GM04503 (cell line): Measurements from ENCODE around the gene ENTHD1.
"Not testable (repeated sequence)": the region's sequence is repeated elsewhere in the genome, so short reads cannot be mapped to it uniquely, and the experiment has no call there.

Experiments
- DNase-seq: peaks from one replicate; pipeline ENCODE4 v3.0.0-alpha.2; 2012; ENCODE audit warnings: low read depth

ENTHD1 gene

DNA sequence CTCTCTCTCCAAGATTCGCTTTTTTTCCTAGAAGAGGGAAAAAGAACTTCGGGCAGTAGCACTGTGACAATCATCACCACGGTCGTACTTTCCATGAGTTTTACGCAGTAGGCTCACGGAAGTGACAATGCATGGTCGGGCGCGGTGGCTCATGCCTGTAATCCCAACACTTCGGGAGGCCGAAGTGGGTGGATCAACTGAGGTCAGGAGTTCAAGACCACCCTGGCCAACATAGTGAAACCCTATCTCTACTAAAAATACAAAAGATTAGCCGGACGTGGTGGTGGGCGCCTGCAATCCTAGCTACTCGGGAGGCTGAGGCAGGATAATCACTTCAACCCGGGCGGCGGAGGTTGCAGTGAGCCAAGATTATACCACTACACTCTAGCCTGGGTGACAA is 30.7 kb upstream of the ENTHD1 start:
- DNase-seq = no peak

DNA sequence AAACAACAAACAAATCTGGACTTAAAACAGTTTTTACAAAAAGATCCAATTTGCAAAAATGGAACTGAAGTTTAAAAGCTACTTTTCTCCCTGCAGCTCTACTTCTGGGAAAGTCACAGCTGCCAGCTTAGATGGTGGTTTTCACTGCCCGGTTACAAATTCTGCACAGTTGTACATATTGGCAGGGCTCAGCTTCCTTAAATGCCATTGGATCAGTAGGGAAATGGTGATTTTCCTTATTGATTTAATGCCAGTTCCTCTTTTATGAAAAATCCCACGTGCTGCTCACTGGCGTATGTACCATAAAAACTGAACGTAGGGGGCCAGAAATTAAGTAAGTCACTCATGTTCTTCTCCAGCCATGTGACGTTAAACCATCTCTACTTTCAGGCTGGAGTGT is 30.1 kb upstream of the ENTHD1 start:
- no peak for DNase-seq

GRCh38 chr22:39920134-39920743 is 26.7 kb upstream of the ENTHD1 start:
- no peak for DNase-seq

DNA sequence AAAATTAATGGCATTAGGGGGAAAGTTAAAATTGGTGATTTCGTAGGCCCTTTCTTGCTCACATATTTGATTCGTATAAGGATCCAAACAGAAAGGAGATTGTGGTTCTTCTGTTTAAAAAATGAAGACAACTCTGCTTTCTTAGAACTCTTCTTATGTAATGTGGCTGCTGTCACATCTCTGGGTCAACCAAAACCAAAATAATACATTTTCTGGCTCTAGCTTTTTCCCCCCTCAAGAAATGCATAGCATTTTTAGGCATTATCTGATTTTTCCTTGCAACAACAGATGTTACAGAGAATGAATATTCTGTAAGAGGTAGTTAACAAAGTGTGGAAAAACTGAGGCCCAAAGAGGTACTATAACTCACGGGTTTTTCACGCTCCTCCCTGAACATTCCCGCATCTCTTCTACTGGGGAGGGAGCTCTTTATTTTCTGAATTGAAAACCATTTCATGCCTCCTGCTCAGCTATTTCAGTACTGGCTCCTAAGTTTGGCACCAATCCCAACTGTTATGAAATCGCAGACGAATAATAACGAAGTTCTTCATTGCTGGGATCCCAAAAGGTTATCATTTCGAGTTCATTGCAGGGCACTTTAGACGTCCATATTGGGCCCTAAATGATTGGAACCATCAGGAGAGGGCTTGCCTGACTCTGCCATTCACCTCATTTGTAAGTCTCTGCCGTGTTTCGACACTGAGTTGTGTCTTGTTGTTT is 24.4 kb upstream of the ENTHD1 start:
- no peak for DNase-seq

- no peak for DNase-seq
Observed at GRCh38 chr22:39917197-39917643, 23.7 kb upstream of the ENTHD1 start.

- no peak for DNase-seq
Observed at GRCh38 chr22:39916496-39916895, 22.9 kb upstream of the ENTHD1 start.

DNA sequence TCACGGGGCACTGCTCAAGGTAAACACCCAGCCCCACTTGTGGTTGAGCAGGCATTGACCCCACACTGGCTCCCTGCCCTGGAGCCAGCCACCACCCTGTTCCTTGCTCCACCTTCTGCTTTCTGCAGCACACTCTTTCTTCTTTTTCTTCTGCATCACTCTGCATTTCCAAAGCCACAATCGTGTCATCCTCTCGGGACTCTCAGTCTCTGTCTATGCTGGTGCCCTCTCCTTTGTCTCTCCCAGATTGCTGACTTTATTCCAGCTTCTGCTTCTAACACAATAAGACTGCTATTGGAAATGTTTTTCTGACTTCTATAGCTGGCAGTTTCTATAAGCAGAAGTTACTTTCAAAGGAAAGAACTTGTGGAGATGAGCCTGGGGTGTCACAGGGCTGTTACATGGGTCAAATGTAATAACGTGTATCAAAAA is 21.8 kb upstream of the ENTHD1 start:
- DNase-seq = no peak

- no peak for DNase-seq
Observed at GRCh38 chr22:39914584-39914983, 21.0 kb upstream of the ENTHD1 start.

DNA sequence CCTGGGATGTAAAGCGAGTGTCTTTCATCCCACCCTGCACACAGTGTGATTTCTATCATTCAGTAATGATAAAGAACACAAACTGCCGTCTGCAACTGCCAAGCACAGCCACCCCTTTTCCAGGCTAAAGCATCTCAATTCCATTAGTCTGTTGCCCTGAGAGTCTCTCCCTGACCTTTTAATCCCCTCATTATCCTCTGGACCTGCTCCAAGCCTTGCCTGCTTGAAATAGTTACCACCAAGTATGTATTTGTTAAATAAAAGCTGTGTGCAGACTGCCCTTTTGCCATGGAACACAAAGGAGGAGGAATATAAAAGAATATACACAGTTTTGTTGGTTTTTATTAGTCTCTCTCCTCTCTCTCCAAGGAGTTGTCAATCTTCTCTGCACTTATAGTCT is 20.3 kb upstream of the ENTHD1 start:
- no peak for DNase-seq

- no peak for DNase-seq
Observed at GRCh38 chr22:39913321-39913720, 19.8 kb upstream of the ENTHD1 start.

DNA sequence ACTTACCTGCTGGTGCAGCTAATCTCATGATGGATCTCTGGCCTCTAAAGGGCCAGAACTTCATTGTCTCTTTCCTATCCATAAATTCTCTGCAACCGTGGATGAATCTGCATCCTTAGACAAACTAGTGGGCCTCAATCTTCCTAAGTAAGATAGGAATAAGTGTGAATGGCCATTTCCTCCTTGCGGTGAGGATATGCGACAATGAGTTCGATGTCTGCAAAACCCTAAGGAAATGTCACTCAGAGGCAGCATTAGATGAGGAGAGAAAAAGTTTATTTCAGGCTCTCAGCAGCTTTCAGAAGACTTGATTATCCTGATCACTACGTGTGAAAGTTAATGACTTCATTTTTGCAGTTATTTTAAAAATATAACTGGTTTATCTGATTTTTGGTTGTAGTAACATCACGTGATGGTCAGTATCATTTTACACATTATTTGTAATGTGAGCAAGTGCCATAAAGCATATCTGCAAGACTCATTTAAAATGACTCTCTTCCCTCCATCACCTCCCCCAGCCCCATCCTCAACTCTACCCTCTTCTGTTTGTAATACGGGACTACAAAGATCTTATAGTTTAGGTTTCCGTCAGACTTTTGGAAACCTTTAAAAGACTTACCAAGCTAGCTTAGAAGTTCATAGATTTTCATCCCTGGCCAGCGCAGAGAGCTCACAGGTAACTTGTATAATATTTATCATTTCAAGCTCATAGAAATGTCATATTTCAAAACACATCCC is 17.5 kb upstream of the ENTHD1 start:
- no peak for DNase-seq

DNA sequence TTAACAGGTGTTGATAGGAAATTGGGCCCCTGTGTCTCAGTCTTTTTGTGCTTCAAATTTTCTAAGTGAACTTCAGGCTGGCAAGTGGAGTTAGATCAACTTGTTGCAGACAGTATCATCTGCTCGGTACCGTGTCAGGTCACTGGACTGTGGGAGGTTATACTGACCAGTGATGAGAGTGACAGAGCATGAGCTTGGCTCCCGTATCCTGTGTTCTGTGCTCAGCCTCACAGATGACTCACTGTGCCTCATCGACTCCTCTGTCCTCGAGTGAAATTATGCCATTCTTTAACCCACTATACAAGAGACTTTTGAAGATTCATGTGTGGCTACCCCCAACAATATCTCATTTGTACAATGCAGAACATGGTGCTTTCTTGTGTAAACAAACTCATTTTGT is 15.2 kb upstream of the ENTHD1 start:
- DNase-seq = no peak

- no peak for DNase-seq
Observed at GRCh38 chr22:39908136-39908535, 14.6 kb upstream of the ENTHD1 start.

GRCh38 chr22:39907605-39908097 is 14.1 kb upstream of the ENTHD1 start:
- DNase-seq = no peak

DNA sequence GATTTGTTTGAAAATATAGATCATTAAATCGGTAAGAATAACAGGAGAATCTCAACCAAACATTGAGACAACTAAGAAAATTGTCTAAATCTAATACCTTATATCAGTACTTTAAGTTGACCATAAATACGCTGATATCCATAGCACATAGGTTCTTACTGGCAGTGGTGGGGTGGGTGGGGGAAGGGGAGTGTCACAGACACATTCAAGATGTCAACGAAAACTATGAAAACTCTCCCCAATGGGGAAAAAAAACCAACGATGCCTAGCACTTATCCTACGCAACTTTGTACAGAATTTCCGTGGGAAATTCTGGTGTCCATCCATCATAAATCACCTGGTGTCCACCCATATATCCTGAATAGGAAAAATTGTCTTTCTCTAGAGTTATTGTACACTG is 13.5 kb upstream of the ENTHD1 start:
- no peak for DNase-seq

DNA sequence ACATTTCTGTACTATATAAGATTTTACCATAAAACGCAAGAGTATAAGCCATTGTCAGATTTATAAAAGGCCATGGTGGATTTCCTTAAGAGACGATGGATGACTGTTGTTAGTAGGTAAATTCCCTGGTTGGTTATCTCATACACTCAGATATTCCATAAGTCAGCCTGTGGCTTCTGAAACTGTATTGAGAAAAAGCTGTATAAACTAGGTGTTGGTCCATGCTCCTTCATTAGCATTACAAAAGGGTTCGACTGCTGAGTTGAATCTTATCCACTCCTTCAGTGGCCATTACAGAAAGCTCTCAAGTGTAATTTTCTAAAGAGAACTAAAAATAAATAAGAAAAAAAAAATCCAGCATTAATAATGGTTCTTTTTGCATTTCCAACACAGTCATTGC is 12.6 kb upstream of the ENTHD1 start:
- no peak for DNase-seq

DNA sequence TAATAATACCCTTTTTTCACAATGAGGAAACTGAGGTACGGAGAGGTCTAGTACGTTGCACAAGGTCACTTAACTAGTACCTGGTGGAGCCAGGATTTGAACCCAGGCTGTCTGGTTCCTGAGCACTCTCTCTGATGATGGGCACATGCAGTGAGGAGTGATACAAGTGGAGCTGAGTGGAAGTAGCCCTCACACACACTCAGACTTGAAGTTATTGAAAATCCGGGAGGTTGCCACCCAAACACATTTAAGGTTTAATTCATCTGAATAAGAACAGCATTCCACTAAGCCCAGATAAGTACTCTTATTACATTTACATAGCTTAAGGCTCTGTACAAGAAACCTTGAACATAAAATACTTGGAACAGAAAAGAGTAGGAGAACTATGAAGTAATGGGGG is 12.1 kb upstream of the ENTHD1 start:
- DNase-seq = no peak

DNA sequence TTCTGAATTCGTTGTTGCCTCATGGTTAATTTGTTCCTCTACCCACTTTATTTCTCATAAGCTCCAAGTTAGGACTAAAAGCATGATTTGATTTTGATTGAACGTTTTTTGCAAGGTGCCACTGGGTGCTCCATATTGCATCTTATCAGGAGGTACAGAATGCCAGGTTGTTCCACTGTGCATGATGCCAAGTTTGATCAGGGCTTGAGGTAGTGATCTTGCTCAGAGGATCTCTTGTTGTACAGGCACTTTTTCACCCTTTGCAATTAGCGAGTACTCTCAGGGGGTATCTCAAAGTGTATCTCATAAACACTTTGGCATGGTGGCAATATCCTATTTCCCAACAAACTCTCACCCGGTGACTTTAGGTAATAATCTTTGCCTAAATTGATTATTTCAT is 11.3 kb upstream of the ENTHD1 start:
- no peak for DNase-seq

DNA sequence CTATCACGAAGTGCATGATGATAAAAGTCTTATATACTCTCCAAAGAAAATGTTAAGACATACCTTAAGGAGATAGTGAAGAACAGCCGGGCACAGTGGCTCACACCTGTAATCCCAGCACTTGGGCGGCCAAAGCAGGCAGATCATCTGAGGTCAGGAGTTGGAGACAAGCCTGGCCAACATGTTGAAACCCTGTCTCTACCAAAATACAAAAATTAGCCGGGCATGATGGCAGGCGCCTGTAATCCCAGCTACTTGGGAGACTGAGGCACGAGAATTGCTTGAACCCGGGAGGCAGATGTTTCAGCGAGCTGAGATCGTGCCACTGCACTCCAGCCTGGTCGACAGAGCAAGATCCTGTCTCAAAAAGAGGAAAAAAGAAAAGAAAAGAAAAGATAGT is 10.5 kb upstream of the ENTHD1 start:
- not testable (repeated sequence) for DNase-seq

- DNase-seq = no peak
Observed at GRCh38 chr22:39901565-39902146, 8.1 kb upstream of the ENTHD1 start.

GRCh38 chr22:39900306-39901227 is 7.0 kb upstream of the ENTHD1 start, which contains the start of gene GRAP2:
TSS of gene GRAP2 (plus strand) at chr22:39901084. CDS start at chr22:39947107, 46,023 bp downstream.
- no peak for DNase-seq
